H1 (cell line): ENCODE measurements around the gene ANGPTL2. TPM values are rescaled to one million over a fixed set of nuclear protein-coding genes. Genes with fewer than 3 reads are reported as not detected.

Experiments
- CTCF ChIA-PET: fragments of 300-600 bp; sonication (Branson Sonifier 250); formaldehyde crosslinking; loops from one replicate; lab custom pipeline; 2021; ENCODE audit not compliant: partially characterized antibody; lab: Charles Lee
- POLR2A ChIA-PET: fragments of 300-600 bp; sonication (Branson Sonifier 250); formaldehyde crosslinking; loops from one replicate; lab custom pipeline; 2021; ENCODE audit warnings: inconsistent platforms; ENCODE audit not compliant: partially characterized antibody; lab: Charles Lee
- DNase-seq, 2 experiments: peaks; one replicate each; pipeline versions ENCODE4 v3.0.0 to v3.0.0-alpha.2; 2010 to 2022; ENCODE audit warnings: low spot score in 2 of 2, low read depth in 1 of 2, mixed read lengths in 1 of 2
- FAIRE-seq: peaks from 2 replicates; lab custom pipeline; 2011; peaks lifted over from hg19 to GRCh38; lab: Jason Lieb, UNC
- H2AFZ ChIP-seq: 2 replicates; pipeline ENCODE4 v1.8.1; 2012; ENCODE audit warnings: low read length, inconsistent platforms
- H2AK5ac ChIP-seq: 2 replicates; pipeline ENCODE4 v1.6.1; 2013; ENCODE audit warnings: low read depth, low read length
- H2BK120ac ChIP-seq: replicated peaks from 2 replicates; pipeline ENCODE3; 2013; ENCODE audit warnings: low read depth, low read length, inconsistent platforms
- H2BK12ac ChIP-seq: 2 replicates; pipeline ENCODE4 v1.6.1; 2013; ENCODE audit warnings: low read depth, low read length
- H2BK15ac ChIP-seq: 2 replicates; pipeline ENCODE4 v1.6.1; 2013; ENCODE audit warnings: low read length
- H2BK20ac ChIP-seq: 2 replicates; pipeline ENCODE4 v1.6.1; 2013; ENCODE audit warnings: low read length
- H2BK5ac ChIP-seq: 2 replicates; pipeline ENCODE4 v1.6.1; 2013; ENCODE audit warnings: low read depth, low read length
- H3K14ac ChIP-seq: 2 replicates; pipeline ENCODE4 v1.6.1; 2013; ENCODE audit warnings: inconsistent platforms; ENCODE audit not compliant: insufficient read length
- H3K18ac ChIP-seq: 2 replicates; pipeline ENCODE4 v1.6.1; 2013; ENCODE audit warnings: low read length; ENCODE audit errors: extremely low read depth
- H3K23ac ChIP-seq: 2 replicates; pipeline ENCODE4 v1.6.1; 2013; ENCODE audit warnings: inconsistent platforms; ENCODE audit not compliant: insufficient read length
- H3K23me2 ChIP-seq: 2 replicates; pipeline ENCODE4 v1.6.1; 2013; ENCODE audit warnings: low read depth, low read length
- H3K27ac ChIP-seq: 2 replicates; pipeline ENCODE4 v1.6.1; 2011; ENCODE audit warnings: low read depth, low read length, inconsistent platforms
- H3K27me3 ChIP-seq, 4 experiments: replicated peaks in 1 of 4; 1 replicate in 1 of 4; 2 replicates in 3 of 4; pipeline versions ENCODE4 v1.6.1 to v1.8.1; 2011 to 2013; ENCODE audit warnings: low read length in 3 of 4, mild to moderate bottlenecking in 3 of 4, inconsistent platforms in 2 of 4, mixed read lengths in 2 of 4, moderate library complexity in 1 of 4; ENCODE audit not compliant: control insufficient read depth in 3 of 4, insufficient read depth in 3 of 4; ENCODE audit errors: extremely low read depth in 1 of 4
- H3K36me3 ChIP-seq, 4 experiments: 2 replicates each; pipeline versions ENCODE4 v1.6.1 to v1.8.1; 2011 to 2013; ENCODE audit warnings: mild to moderate bottlenecking in 4 of 4, low read length in 3 of 4, moderate library complexity in 2 of 4, control low read depth in 1 of 4, inconsistent platforms in 1 of 4; ENCODE audit not compliant: insufficient read depth in 4 of 4, control insufficient read depth in 2 of 4
- H3K4ac ChIP-seq: replicated peaks from 2 replicates; pipeline ENCODE3; 2013; ENCODE audit warnings: low read length, low read depth, mixed read lengths, inconsistent platforms; ENCODE audit not compliant: insufficient read length
- H3K4me1 ChIP-seq, 4 experiments: replicated peaks in 1 of 4; 1 replicate in 1 of 4; 2 replicates in 3 of 4; pipeline versions ENCODE4 v1.6.1 to v1.8.1; 2011 to 2013; ENCODE audit warnings: low read length in 3 of 4, inconsistent platforms in 2 of 4, mixed read lengths in 1 of 4; ENCODE audit not compliant: insufficient read depth in 4 of 4, control insufficient read depth in 3 of 4
- H3K4me2 ChIP-seq, 2 experiments: 2 replicates each; pipeline versions ENCODE4 v1.6.1 to v1.8.1; 2011 to 2013; ENCODE audit warnings: low read depth in 2 of 2, low read length in 2 of 2, control low read depth in 1 of 2, inconsistent platforms in 1 of 2, mild to moderate bottlenecking in 1 of 2; ENCODE audit not compliant: insufficient read depth in 1 of 2
- H3K4me3 ChIP-seq, 4 experiments: fragments of 200-600, 300-600 bp in 1 of 4; sonication (generic), shearing (Covaris generic), sonication (Bioruptor Twin) in 1 of 4; 2 replicates each; pipeline versions ENCODE4 v1.5.1 to v1.8.1; 2011 to 2016; ENCODE audit warnings: low read length in 4 of 4, low read depth in 3 of 4, control low read depth in 2 of 4, inconsistent platforms in 2 of 4, mild to moderate bottlenecking in 2 of 4, mixed read lengths in 1 of 4, moderate library complexity in 1 of 4; ENCODE audit not compliant: insufficient read depth in 2 of 4; ENCODE audit errors: extremely low read depth in 1 of 4
- H3K56ac ChIP-seq: replicated peaks from 2 replicates; pipeline ENCODE3; 2013; ENCODE audit warnings: low read depth, mild to moderate bottlenecking, mixed read lengths, low read length, inconsistent platforms; ENCODE audit not compliant: insufficient read length
- H3K79me1 ChIP-seq: 2 replicates; pipeline ENCODE4 v1.6.1; 2013; ENCODE audit warnings: low read depth, low read length, control low read depth
- H3K79me2 ChIP-seq, 2 experiments: 2 replicates each; pipeline versions ENCODE4 v1.6.1 to v1.8.1; 2012 to 2013; ENCODE audit warnings: low read length in 2 of 2, mild to moderate bottlenecking in 2 of 2, inconsistent platforms in 1 of 2; ENCODE audit not compliant: insufficient read depth in 2 of 2, control insufficient read depth in 1 of 2
- H3K9ac ChIP-seq, 4 experiments: replicated peaks in 1 of 4; 1 replicate in 1 of 4; 2 replicates in 3 of 4; pipeline versions ENCODE4 v1.6.1 to v1.8.1; 2011 to 2013; ENCODE audit warnings: low read depth in 3 of 4, low read length in 3 of 4, control low read depth in 2 of 4, mild to moderate bottlenecking in 2 of 4, moderate library complexity in 2 of 4, inconsistent platforms in 1 of 4; ENCODE audit errors: extremely low read depth in 1 of 4
- H3K9me3 ChIP-seq, 2 experiments: 2 replicates each; pipeline versions ENCODE4 v1.6.1 to v1.8.1; 2012 to 2013; ENCODE audit warnings: mild to moderate bottlenecking in 2 of 2, moderate library complexity in 2 of 2, control low read depth in 1 of 2, inconsistent platforms in 1 of 2, low read depth in 1 of 2, low read length in 1 of 2, mixed read lengths in 1 of 2; ENCODE audit not compliant: insufficient read depth in 2 of 2
- H4K20me1 ChIP-seq, 2 experiments: replicated peaks in 1 of 2; 2 replicates each; pipeline versions ENCODE3 to v1.8.1; 2011 to 2013; ENCODE audit warnings: inconsistent platforms in 2 of 2, low read length in 2 of 2, mild to moderate bottlenecking in 1 of 2; ENCODE audit not compliant: insufficient read depth in 2 of 2, control insufficient read depth in 1 of 2
- H4K5ac ChIP-seq: 2 replicates; pipeline ENCODE4 v1.6.1; 2013; ENCODE audit warnings: low read length, low read depth, mixed read lengths, inconsistent platforms; ENCODE audit not compliant: insufficient read length
- H4K8ac ChIP-seq: 2 replicates; pipeline ENCODE4 v1.8.0; 2013; ENCODE audit warnings: mild to moderate bottlenecking, moderate library complexity, low read length, inconsistent platforms; ENCODE audit not compliant: insufficient read depth; ENCODE audit errors: extremely low read depth
- H4K91ac ChIP-seq: replicated peaks from 2 replicates; pipeline ENCODE3; 2013; ENCODE audit warnings: low read length, mixed read lengths, inconsistent platforms; ENCODE audit not compliant: insufficient read length
- GABPA ChIP-seq: IDR thresholded peaks from 2 replicates; pipeline ENCODE4 v1.6.1; 2011; ENCODE audit warnings: mild to moderate bottlenecking, low read length, moderate library complexity, borderline replicate concordance; ENCODE audit not compliant: insufficient read depth
- GTF2F1 ChIP-seq: IDR thresholded peaks from 2 replicates; pipeline ENCODE4 v1.6.1; 2012; ENCODE audit warnings: low read depth, low read length, improper control_type of control experiment, borderline replicate concordance
- JUND ChIP-seq: IDR thresholded peaks from 2 replicates; pipeline ENCODE4 v1.6.1; 2011; ENCODE audit warnings: mild to moderate bottlenecking, improper control_type of control experiment, low read length
- NANOG ChIP-seq: IDR thresholded peaks from 2 replicates; pipeline ENCODE4 v1.6.1; 2011; ENCODE audit warnings: low read length, low read depth, mild to moderate bottlenecking, inconsistent platforms; ENCODE audit not compliant: insufficient read depth, poor library complexity, severe bottlenecking
- POLR2A ChIP-seq, 2 experiments: IDR thresholded peaks; 1 replicate in 1 of 2; 2 replicates in 1 of 2; pipeline ENCODE4 v1.6.1; 2011; ENCODE audit warnings: low read depth in 2 of 2, low read length in 2 of 2, mild to moderate bottlenecking in 2 of 2; ENCODE audit errors: control extremely low read depth in 1 of 2
- RNF2 ChIP-seq: fragments of 200-900, 300-1000 bp; sonication (generic); IDR thresholded peaks from 2 replicates; pipeline ENCODE4 v1.7.1; 2016; ENCODE audit warnings: borderline replicate concordance, low read depth, mild to moderate bottlenecking, antibody characterized with exemption, low read length; ENCODE audit not compliant: poor library complexity, severe bottlenecking; ENCODE audit errors: missing control alignments
- SIRT6 ChIP-seq: IDR thresholded peaks from one replicate; pipeline ENCODE4 v1.7.1; 2012; ENCODE audit warnings: low read length, inconsistent platforms
- SRF ChIP-seq: IDR thresholded peaks from 2 replicates; pipeline ENCODE4 v1.6.1; 2011; ENCODE audit warnings: mild to moderate bottlenecking, low read depth, low read length, moderate library complexity
- SUZ12 ChIP-seq: fragments of 200-600 bp; sonication (generic); IDR thresholded peaks from 2 replicates; pipeline ENCODE4 v1.6.1; 2012; ENCODE audit warnings: mild to moderate bottlenecking, inconsistent platforms, low read length, moderate library complexity, mixed read lengths
- TAF1 ChIP-seq: IDR thresholded peaks from 2 replicates; pipeline ENCODE4 v1.6.1; 2011; ENCODE audit warnings: mild to moderate bottlenecking, low read depth, low read length
- WGBS, 2 experiments: shearing (Covaris generic) in 1 of 2; methylation state at CpG; one replicate each; pipeline versions ENCODE4 v1.1.6 to v1.1.7; 2013 to 2015; ENCODE audit warnings: low lambda C conversion rate in 2 of 2, mixed read lengths in 2 of 2, inconsistent platforms in 1 of 2, low coverage in 1 of 2, missing lambda C conversion rate in 1 of 2; ENCODE audit not compliant: insufficient replicate concordance in 2 of 2, insufficient coverage in 1 of 2, insufficient read length in 1 of 2; ENCODE audit errors: extremely low coverage in 1 of 2, missing lambda C conversion rate in 1 of 2; 5-methylcytosine and 5-hydroxymethylcytosine counted together
- polyA plus RNA-seq, 7 experiments: library from polyadenylated mRNA; depleted of rRNA in 3 of 7; stranded (reverse) in 5 of 7; unstranded in 2 of 7; fragments of >200 nt in 5 of 7; fragments of 200-250 nt in 2 of 7; gene quantifications; 1 replicate in 5 of 7; 2 replicates in 1 of 7; 4 replicates in 1 of 7; pipeline versions ENCODE4 v1.2.1 to v1.2.3, GENCODE V29; 2011 to 2013; ENCODE audit warnings: missing spikeins in 2 of 7, mixed read lengths in 2 of 7
- total RNA-seq: library from RNA; stranded (reverse); fragmentation: NEBNext Ultra II Directional; extraction: Animal tissue kit (Norgen Biotek cat#: 25700); gene quantifications from 2 replicates; pipeline ENCODE4 v1.2.1, GENCODE V29; 2021
- TF ChIP-seq, protein P1 (sequence below): IDR thresholded peaks from 2 replicates; pipeline ENCODE4 v1.6.1; 2012; ENCODE audit warnings: inconsistent platforms

The ANGPTL2 gene
- total and polyA plus RNA-seq, 2 of the 8 experiments (the other 6 are each of a cell fraction or from before 2014, with no cell fraction given): 9.0 to 10.6 TPM

DNA sequence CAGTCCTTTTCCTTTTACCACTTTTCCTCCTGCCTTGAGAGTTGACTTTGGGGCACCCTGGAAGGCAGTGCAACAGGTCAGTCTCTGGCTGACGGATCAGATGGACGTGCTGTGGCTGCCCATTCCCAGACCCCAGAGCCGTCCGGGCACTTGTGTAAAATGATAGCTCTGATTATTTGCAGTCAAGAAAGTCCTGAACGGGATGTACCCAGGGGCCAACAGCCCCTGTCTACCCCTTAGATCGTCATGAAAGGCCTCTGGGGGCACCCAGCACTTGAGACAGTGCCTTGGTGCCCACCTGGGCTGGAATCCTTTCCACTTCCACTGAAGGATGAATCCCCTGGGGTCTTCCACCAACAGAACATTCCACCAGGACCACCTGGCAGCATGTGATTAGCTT, 17.7 kb upstream of the ANGPTL2 start:
- H2AFZ ChIP-seq: no peak overlapping the region
- no peak overlapping the region for H3K23ac ChIP-seq
- no peak overlapping the region for H2BK5ac ChIP-seq
- H3K4ac ChIP-seq: no peak overlapping the region
- H2BK12ac ChIP-seq: no peak overlapping the region
- no peak overlapping the region for H4K91ac ChIP-seq
- H3K18ac ChIP-seq: no peak overlapping the region
- no peak overlapping the region for H2AK5ac ChIP-seq
- no peaks in the 10 kb centered on the region for H3K9me3 ChIP-seq
- no peak overlapping the region for H3K4me3 ChIP-seq
- no peak overlapping the region for H2BK20ac ChIP-seq
- CTCF ChIA-PET: interaction anchor here (0.8 kb wide), 1 partner anchor 9 kb away, joined by 4 read pairs; no protein-coding TSS in a partner anchor
- no peaks in the 10 kb centered on the region for H4K20me1 ChIP-seq
- no peak overlapping the region for H3K27ac ChIP-seq
- H4K8ac ChIP-seq: no peak overlapping the region
- no peak overlapping the region for H3K9ac ChIP-seq
- peaks cover 0 to 8% (median 6%) of the 10 kb centered on the region in 4 experiments; a peak in 5 of 7 replicates for H3K4me1 ChIP-seq
- no peak for TF ChIP-seq POLR2A (IDR thresholded peaks at IDR 0.05; ENCODE audit: control extremely low read depth in 1 of 2, low read depth in 2 of 2, low read length in 2 of 2)
- TF ChIP-seq TAF1: no peak
- no peak for TF ChIP-seq SUZ12
- TF ChIP-seq JUND: no peak
- TF ChIP-seq RNF2: no peak
- no peak for TF ChIP-seq GABPA
- TF ChIP-seq SIRT6: no peak
- TF ChIP-seq, protein P1, sequence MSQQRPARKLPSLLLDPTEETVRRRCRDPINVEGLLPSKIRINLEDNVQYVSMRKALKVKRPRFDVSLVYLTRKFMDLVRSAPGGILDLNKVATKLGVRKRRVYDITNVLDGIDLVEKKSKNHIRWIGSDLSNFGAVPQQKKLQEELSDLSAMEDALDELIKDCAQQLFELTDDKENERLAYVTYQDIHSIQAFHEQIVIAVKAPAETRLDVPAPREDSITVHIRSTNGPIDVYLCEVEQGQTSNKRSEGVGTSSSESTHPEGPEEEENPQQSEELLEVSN: no peak
- no peak for TF ChIP-seq GTF2F1
- TF ChIP-seq SRF: no peak
- TF ChIP-seq NANOG: no peak
- TF ChIP-seq, all 59 proteins: peak for 0
- Histone ChIP-seq H3K14ac (no peak overlapping the region), H3K36me3 (no peaks in the 10 kb centered on the region), H3K79me2 (no peaks in the 10 kb centered on the region), H3K79me1 (no peaks in the 10 kb centered on the region), H2BK120ac (no peak overlapping the region), H3K27me3 (no peaks in the 10 kb centered on the region), H2BK15ac (no peak overlapping the region), H3K23me2 (no peaks in the 10 kb centered on the region), H4K5ac (no peak overlapping the region), H3K4me2 (no peak overlapping the region), H3K56ac (no peak overlapping the region)
- DNase-seq (no peak), FAIRE-seq (no peak)
- POLR2A ChIA-PET: interaction anchor here (2.4 kb wide), 1 partner anchor 12 kb away, joined by 10 read pairs; no protein-coding TSS in a partner anchor
- whole genome bisulfite sequencing, 2 experiments: 91% methylated on average over 6 of the region's 6 CpGs; no CpG with 5 or more reads in 1 of the 2 experiments
